GM19455 (cell line): ENCODE data around the gene NECTIN2.
A peak's percentile ranks its signal among the peaks of the same experiment; 100 is the strongest.
"Not testable (repeated sequence)": the region's sequence is repeated elsewhere in the genome, so short reads cannot be mapped to it uniquely, and the experiment has no call there.

ENCODE experiments used
- ATAC-seq: cut with Tn5 transposase; IDR thresholded peaks from one replicate; pipeline ENCODE4 v1.9.1; 2021; ENCODE audit not compliant: unreplicated experiment

The NECTIN2 gene

GRCh38 chr19:44882063-44882462 is 36.0 kb downstream of the NECTIN2 start:
- ATAC-seq: no peak

- not testable (repeated sequence) for ATAC-seq
Observed at GRCh38 chr19:44882619-44883397, 36.7 kb downstream of the NECTIN2 start.

GRCh38 chr19:44883922-44884321 is 37.8 kb downstream of the NECTIN2 start:
- no peak for ATAC-seq

GRCh38 chr19:44884566-44884965 is 38.5 kb downstream of the NECTIN2 start:
- no peak for ATAC-seq

GRCh38 chr19:44886141-44886540 is 40.0 kb downstream of the NECTIN2 start:
- ATAC-seq: no peak

- ATAC-seq: no peak
Observed at GRCh38 chr19:44887648-44888047, 41.6 kb downstream of the NECTIN2 start.

- ATAC-seq: not testable (repeated sequence)
Observed at GRCh38 chr19:44888335-44888734, 42.2 kb downstream of the NECTIN2 start.

GRCh38 chr19:44889830-44890365 is 43.8 kb downstream of the NECTIN2 start:
- ATAC-seq: no peak

GRCh38 chr19:44890366-44891015 is 44.4 kb downstream of the NECTIN2 start:
- ATAC-seq: peak; percentile 83

GRCh38 chr19:44891016-44891882 is 45.2 kb downstream of the NECTIN2 start, which contains the start of gene TOMM40:
TOMM40 (plus strand) TSS chr19:44891254; CDS start chr19:44891416, 162 bp downstream.
- peak; percentile 63 for ATAC-seq

GRCh38 chr19:44892932-44893331 is 46.8 kb downstream of the NECTIN2 start:
- no peak for ATAC-seq

GRCh38 chr19:44893332-44894051 is 47.4 kb downstream of the NECTIN2 start:
- no peak for ATAC-seq

- ATAC-seq: no peak
Observed at GRCh38 chr19:44894052-44894400, 47.9 kb downstream of the NECTIN2 start.

- no peak for ATAC-seq
Observed at GRCh38 chr19:44894946-44895345, 48.8 kb downstream of the NECTIN2 start.

GRCh38 chr19:44897835-44898234 is 51.7 kb downstream of the NECTIN2 start:
- no peak for ATAC-seq

- ATAC-seq: no peak
Observed at GRCh38 chr19:44900328-44901244, 54.5 kb downstream of the NECTIN2 start.

- ATAC-seq: no peak
Observed at GRCh38 chr19:44903216-44903601, 57.1 kb downstream of the NECTIN2 start.

- no peak for ATAC-seq
Observed at GRCh38 chr19:44903602-44904425, 57.7 kb downstream of the NECTIN2 start.
